HEK293T (cell line): Measurements from ENCODE around the gene ADAM10.

ENCODE experiments used
- BHLHE40 ChIP-seq: fragments of 450-650 bp; IDR thresholded peaks from 2 replicates; pipeline ENCODE4 v1.6.1; 2016; ENCODE audit warnings: mild to moderate bottlenecking, moderate library complexity, borderline replicate concordance
- FOXK2 ChIP-seq: fragments of 450-650 bp; IDR thresholded peaks from 2 replicates; pipeline ENCODE4 v1.6.1; 2016; ENCODE audit warnings: mild to moderate bottlenecking
- LEF1 ChIP-seq: fragments of 450-650 bp; IDR thresholded peaks from 2 replicates; pipeline ENCODE4 v1.6.1; 2017; ENCODE audit warnings: mild to moderate bottlenecking, borderline replicate concordance
- SP1 ChIP-seq: fragments of 450-650 bp; IDR thresholded peaks from 2 replicates; pipeline ENCODE4 v1.6.1; 2017
- TARDBP ChIP-seq: fragments of 450-650 bp; IDR thresholded peaks from 2 replicates; pipeline ENCODE4 v1.6.1; 2016

DNA sequence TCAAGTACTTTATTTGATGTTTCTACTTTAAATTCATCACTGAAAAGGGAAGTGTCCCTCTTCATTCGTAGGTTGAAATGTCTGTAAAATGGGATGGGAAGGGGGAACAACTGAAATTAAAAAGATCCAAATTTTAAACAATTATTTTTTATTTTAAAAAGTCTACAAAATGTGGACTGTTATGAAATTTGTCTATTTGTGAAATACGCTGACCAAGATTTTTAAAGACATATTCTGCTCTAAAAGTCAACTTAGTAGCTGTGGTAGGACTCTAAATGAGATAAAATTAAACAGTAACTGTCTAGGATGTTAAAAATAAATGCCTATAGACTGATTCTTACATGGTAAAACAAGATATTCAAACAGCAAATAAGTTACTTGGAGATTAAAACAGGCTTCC, 67.3 kb downstream of the ADAM10 start:
- TF ChIP-seq FOXK2 (no peak), BHLHE40 (no peak), TARDBP (no peak), SP1 (no peak), LEF1 (no peak)
